Stimulated activated CD4-positive, alpha-beta T cell treated with anti-CD3 and anti-CD28 coated beads, Interleukin-2, amount 100 ng/mL, for 4 hours (primary cell): Measurements from ENCODE around the gene RPL38.

Source experiments
- DNase-seq: peaks from one replicate; pipeline ENCODE4 v3.0.0-alpha.2; 2020; ENCODE audit warnings: low read depth

RPL38 gene

GRCh38 chr17:74203439-74204240, at the start of gene RPL38:
Gene RPL38 (plus strand): TSS chr17:74203678. CDS start chr17:74203956, 278 bp downstream.
- peak; percentile 91 for DNase-seq

- DNase-seq: no peak
These were observed 49.6 kb upstream of the RPL38 start for GRCh38 chr17:74153821-74154430.

- no peak for DNase-seq
These were observed 46.6 kb upstream of the RPL38 start for GRCh38 chr17:74156878-74157277.

GRCh38 chr17:74157366-74157765, 46.1 kb upstream of the RPL38 start:
- no peak for DNase-seq

- DNase-seq: no peak
These were observed 44.7 kb upstream of the RPL38 start for GRCh38 chr17:74158761-74159160.

GRCh38 chr17:74159226-74159840, 44.1 kb upstream of the RPL38 start:
- no peak for DNase-seq

- DNase-seq: no peak
These were observed 42.6 kb upstream of the RPL38 start for GRCh38 chr17:74160656-74161502.

GRCh38 chr17:74161503-74161875, 42.0 kb upstream of the RPL38 start:
- DNase-seq: no peak

GRCh38 chr17:74163271-74163821, 40.1 kb upstream of the RPL38 start:
- no peak for DNase-seq

GRCh38 chr17:74163836-74164235, 39.6 kb upstream of the RPL38 start:
- no peak for DNase-seq

GRCh38 chr17:74164446-74165045, 38.9 kb upstream of the RPL38 start:
- no peak for DNase-seq

GRCh38 chr17:74165797-74166365, 37.6 kb upstream of the RPL38 start:
- DNase-seq: no peak

- no peak for DNase-seq
These were observed 32.6 kb upstream of the RPL38 start for GRCh38 chr17:74170924-74171323.

GRCh38 chr17:74172700-74173099, 30.8 kb upstream of the RPL38 start:
- DNase-seq: no peak

GRCh38 chr17:74176546-74177001, 26.9 kb upstream of the RPL38 start:
- peak; percentile 6 for DNase-seq

- no peak for DNase-seq
These were observed 26.4 kb upstream of the RPL38 start for GRCh38 chr17:74177018-74177450.

GRCh38 chr17:74179576-74179975, 23.9 kb upstream of the RPL38 start:
- DNase-seq: no peak

GRCh38 chr17:74180336-74180735, 23.1 kb upstream of the RPL38 start:
- no peak for DNase-seq

- DNase-seq: no peak
These were observed 22.1 kb upstream of the RPL38 start for GRCh38 chr17:74181341-74181740.

- DNase-seq: no peak
These were observed 21.3 kb upstream of the RPL38 start for GRCh38 chr17:74182041-74182723.
